Activated CD4-positive, alpha-beta T cell treated with anti-CD3 and anti-CD28 coated beads for 36 hours (primary cell): ENCODE results near the gene DGKH. TPM values are rescaled to one million over a fixed set of nuclear protein-coding genes. Genes with fewer than 3 reads are reported as not detected.
"Not testable (repeated sequence)": the region's sequence is repeated elsewhere in the genome, so short reads cannot be mapped to it uniquely, and the experiment has no call there.

Experiments used
- ATAC-seq: fragments of 200-7000 bp; cut with Tn5 transposase; one replicate; pipeline ENCODE4 v1.10.0; 2021; ENCODE audit warnings: mild to moderate bottlenecking, moderate library complexity
- CTCF ChIA-PET: fragments of 350-600 bp; sonication (Branson Sonifier 250); formaldehyde crosslinking; loops from one replicate; lab custom pipeline; 2021; ENCODE audit warnings: antibody characterized with exemption; lab: Charles Lee
- POLR2A ChIA-PET: fragments of 350-600 bp; sonication (Branson Sonifier 250); formaldehyde crosslinking; loops from one replicate; lab custom pipeline; 2021; ENCODE audit warnings: antibody characterized with exemption, inconsistent platforms; lab: Charles Lee
- DNase-seq: peaks from one replicate; pipeline ENCODE4 v3.0.0-alpha.2; 2020
- H3K27ac Mint-ChIP-seq: one replicate; pipeline ENCODE4 v1.8.0; 2021; ENCODE audit warnings: mixed read lengths
- H3K27me3 Mint-ChIP-seq: one replicate; pipeline ENCODE4 v1.8.0; 2021; ENCODE audit warnings: mixed read lengths
- H3K36me3 Mint-ChIP-seq: one replicate; pipeline ENCODE4 v1.8.0; 2021; ENCODE audit warnings: low read depth, mixed read lengths
- H3K4me1 Mint-ChIP-seq: one replicate; pipeline ENCODE4 v1.8.0; 2021; ENCODE audit warnings: mixed read lengths
- H3K4me3 Mint-ChIP-seq: one replicate; pipeline ENCODE4 v1.8.0; 2021; ENCODE audit warnings: mild to moderate bottlenecking, moderate library complexity, mixed read lengths
- H3K9me3 Mint-ChIP-seq: one replicate; pipeline ENCODE4 v1.8.0; 2021; ENCODE audit warnings: low read depth, mixed read lengths
- intact Hi-C, 2 experiments: fragments of 100-400 bp; cut with DNase I in 1 of 2; cut with micrococcal nuclease in 1 of 2; formaldehyde crosslinking; loops; one replicate each; pipeline versions ENCODE4 v1.14.2 to v1.15.1; 2022 to 2024; cut with DNase I, micrococcal nuclease
- total RNA-seq, 2 experiments: library from RNA; stranded (reverse); gene quantifications; one replicate each; pipeline ENCODE4 v1.2.3, GENCODE V29; 2021

Gene DGKH
- total RNA-seq, 2 experiments from 2014 or later = 15.2 to 16.2 TPM

GRCh38 chr13:42214446-42214845 lies 166.0 kb downstream of the DGKH start:
- CTCF ChIA-PET = no interaction called here
- no peak for ATAC-seq
- H3K27ac Mint-ChIP-seq = no peak overlapping the region
- no peaks in the 10 kb centered on the region for H3K27me3 Mint-ChIP-seq
- H3K4me3 Mint-ChIP-seq = no peak overlapping the region
- peaks cover 2% of the 10 kb centered on the region for H3K4me1 Mint-ChIP-seq
- no peaks in the 10 kb centered on the region for H3K9me3 Mint-ChIP-seq
- peaks cover 34% of the 10 kb centered on the region for H3K36me3 Mint-ChIP-seq
- POLR2A ChIA-PET = no interaction called here
- intact Hi-C loops = loop anchor here in 1 of 2 experiments (10.0 kb wide), 1 partner anchor 310 kb away; no protein-coding TSS in a partner anchor
- DNase-seq = no peak

- H3K9me3 Mint-ChIP-seq = no peaks in the 10 kb centered on the region
- no peak overlapping the region for H3K27ac Mint-ChIP-seq
- ATAC-seq = peak; percentile 57
Observed at GRCh38 chr13:42215578-42216421, 167.4 kb downstream of the DGKH start.

GRCh38 chr13:42216422-42216735 lies 167.9 kb downstream of the DGKH start:
- intact Hi-C loops = loop anchor here (5.0 to 10.0 kb wide), 2 partner anchors 312 to 549 kb away; no protein-coding TSS in a partner anchor
- Mint-ChIP-seq H3K4me1 (peaks cover 2% of the 10 kb centered on the region), H3K27ac (no peak overlapping the region), H3K27me3 (no peaks in the 10 kb centered on the region), H3K4me3 (no peak overlapping the region), H3K9me3 (no peaks in the 10 kb centered on the region), H3K36me3 (peaks cover 37% of the 10 kb centered on the region)
- ATAC-seq = peak; percentile 16
- CTCF ChIA-PET = interaction anchor here (1.1 to 1.8 kb wide), 3 partner anchors 12 to 40 kb away, joined by 3 to 7 read pairs (median 4); no protein-coding TSS in a partner anchor
- no peak for DNase-seq
- POLR2A ChIA-PET = no interaction called here

More at GRCh38 chr13:42215578-42216421, 167.4 kb downstream of the DGKH start:
- ChIA-PET POLR2A (no interaction called here), CTCF (interaction anchor here (1.1 to 1.8 kb wide), 3 partner anchors 12 to 40 kb away, joined by 3 to 7 read pairs (median 4); no protein-coding TSS in a partner anchor)
- no peak overlapping the region for H3K4me3 Mint-ChIP-seq
- H3K27me3 Mint-ChIP-seq = no peaks in the 10 kb centered on the region
- intact Hi-C loops = loop anchor here (5.0 to 10.0 kb wide), 2 partner anchors 311 to 548 kb away; no protein-coding TSS in a partner anchor
- H3K4me1 Mint-ChIP-seq = peaks cover 2% of the 10 kb centered on the region
- peak; percentile 50 for DNase-seq
- peaks cover 36% of the 10 kb centered on the region for H3K36me3 Mint-ChIP-seq

GRCh38 chr13:42218576-42218975 lies 170.1 kb downstream of the DGKH start:
- ChIA-PET POLR2A (no interaction called here), CTCF (no interaction called here)
- Mint-ChIP-seq H3K27me3 (no peaks in the 10 kb centered on the region), H3K36me3 (peaks cover 33% of the 10 kb centered on the region), H3K9me3 (no peaks in the 10 kb centered on the region), H3K4me1 (no peaks in the 10 kb centered on the region), H3K27ac (no peak overlapping the region), H3K4me3 (no peak overlapping the region)
- ATAC-seq = no peak
- no peak for DNase-seq
- intact Hi-C loops = loop anchor here (5.0 to 10.0 kb wide), 2 partner anchors 314 to 551 kb away; no protein-coding TSS in a partner anchor

GRCh38 chr13:42219051-42219450 lies 170.6 kb downstream of the DGKH start:
- peaks cover 35% of the 10 kb centered on the region for H3K36me3 Mint-ChIP-seq
- CTCF ChIA-PET = no interaction called here
- intact Hi-C loops = loop anchor here (5.0 to 10.0 kb wide), 2 partner anchors 314 to 552 kb away; no protein-coding TSS in a partner anchor
- no peak for DNase-seq
- H3K27me3 Mint-ChIP-seq = no peaks in the 10 kb centered on the region
- H3K27ac Mint-ChIP-seq = no peak overlapping the region
- H3K4me1 Mint-ChIP-seq = no peaks in the 10 kb centered on the region
- ATAC-seq = no peak
- H3K9me3 Mint-ChIP-seq = no peaks in the 10 kb centered on the region
- H3K4me3 Mint-ChIP-seq = no peak overlapping the region
- POLR2A ChIA-PET = no interaction called here

GRCh38 chr13:42219876-42220275 lies 171.4 kb downstream of the DGKH start:
- ChIA-PET POLR2A (no interaction called here), CTCF (interaction anchor here (1.2 to 2.4 kb wide), 2 partner anchors 20 to 30 kb away, joined by 3 to 6 read pairs; no protein-coding TSS in a partner anchor)
- Mint-ChIP-seq H3K36me3 (peaks cover 38% of the 10 kb centered on the region), H3K4me3 (no peak overlapping the region), H3K27me3 (no peaks in the 10 kb centered on the region), H3K9me3 (no peaks in the 10 kb centered on the region), H3K4me1 (no peaks in the 10 kb centered on the region), H3K27ac (no peak overlapping the region)
- intact Hi-C loops = loop anchor here (5.0 to 10.0 kb wide), 2 partner anchors 315 to 553 kb away; no protein-coding TSS in a partner anchor
- DNase-seq (no peak), ATAC-seq (no peak)

GRCh38 chr13:42221121-42221765 lies 172.8 kb downstream of the DGKH start:
- Mint-ChIP-seq H3K27me3 (no peaks in the 10 kb centered on the region), H3K36me3 (peaks cover 45% of the 10 kb centered on the region), H3K27ac (no peak overlapping the region), H3K9me3 (no peaks in the 10 kb centered on the region), H3K4me3 (no peak overlapping the region), H3K4me1 (no peaks in the 10 kb centered on the region)
- ChIA-PET CTCF (interaction anchor here (2.4 kb wide), 1 partner anchor 21 kb away, joined by 6 read pairs; no protein-coding TSS in a partner anchor), POLR2A (no interaction called here)
- DNase-seq = no peak
- intact Hi-C loops = no loop called here
- ATAC-seq = no peak

- POLR2A ChIA-PET = no interaction called here
- intact Hi-C loops = no loop called here
- Mint-ChIP-seq H3K4me1 (no peaks in the 10 kb centered on the region), H3K4me3 (no peak overlapping the region), H3K27ac (no peak overlapping the region), H3K36me3 (peaks cover 45% of the 10 kb centered on the region), H3K9me3 (no peaks in the 10 kb centered on the region), H3K27me3 (no peaks in the 10 kb centered on the region)
- CTCF ChIA-PET = no interaction called here
- DNase-seq = no peak
- ATAC-seq = no peak
Observed at GRCh38 chr13:42223681-42224080, 175.2 kb downstream of the DGKH start.

- Mint-ChIP-seq H3K36me3 (peaks cover 44% of the 10 kb centered on the region), H3K27ac (no peak overlapping the region), H3K4me3 (no peak overlapping the region), H3K27me3 (no peaks in the 10 kb centered on the region), H3K9me3 (no peaks in the 10 kb centered on the region), H3K4me1 (no peaks in the 10 kb centered on the region)
- DNase-seq (no peak), ATAC-seq (no peak)
- POLR2A ChIA-PET = interaction anchor here (1.1 kb wide), 1 partner anchor 13 kb away, joined by 5 read pairs; no protein-coding TSS in a partner anchor
- intact Hi-C loops = no loop called here
- CTCF ChIA-PET = no interaction called here
Observed at GRCh38 chr13:42225051-42225450, 176.6 kb downstream of the DGKH start.

- intact Hi-C loops, ATAC-seq, POLR2A ChIA-PET, H3K27ac Mint-ChIP-seq, H3K27me3 Mint-ChIP-seq, H3K4me3 Mint-ChIP-seq, H3K4me1 Mint-ChIP-seq, H3K9me3 Mint-ChIP-seq, DNase-seq: not testable (repeated sequence)
- CTCF ChIA-PET = interaction anchor here (0.7 kb wide), 1 partner anchor 619 kb away, joined by 3 read pairs; no protein-coding TSS in a partner anchor
- peaks cover 33% of the 10 kb centered on the region for H3K36me3 Mint-ChIP-seq
Observed at GRCh38 chr13:42226759-42227158, 178.3 kb downstream of the DGKH start.

GRCh38 chr13:42228527-42228926 lies 180.1 kb downstream of the DGKH start:
- DNase-seq (no peak), ATAC-seq (no peak)
- Mint-ChIP-seq H3K27me3 (no peaks in the 10 kb centered on the region), H3K4me1 (no peaks in the 10 kb centered on the region), H3K36me3 (peaks cover 32% of the 10 kb centered on the region), H3K27ac (no peak overlapping the region), H3K4me3 (no peak overlapping the region), H3K9me3 (no peaks in the 10 kb centered on the region)
- intact Hi-C loops = no loop called here
- CTCF ChIA-PET = no interaction called here
- POLR2A ChIA-PET = no interaction called here
